ENCODE data around the gene AKR7A2. TPM values are rescaled to one million over a fixed set of nuclear protein-coding genes. Genes with fewer than 3 reads are reported as not detected.
"Not testable (repeated sequence)": the region's sequence is repeated elsewhere in the genome, so short reads cannot be mapped to it uniquely, and the experiment has no call there.

The AKR7A2 gene
- total RNA-seq, 1 donor from 2014 or later, result 40.8 TPM

- no peak for DNase-seq (ENCODE audit: low spot score)
Measured at GRCh38 chr1:19307794-19308508, 4.0 kb downstream of the AKR7A2 start.

GRCh38 chr1:19306941-19307340, 5.0 kb downstream of the AKR7A2 start:
- DNase-seq (ENCODE audit: low spot score), result no peak

GRCh38 chr1:19305880-19306279, 6.1 kb downstream of the AKR7A2 start:
- no peak for DNase-seq (ENCODE audit: low spot score)

GRCh38 chr1:19304081-19304480, 7.9 kb downstream of the AKR7A2 start:
- DNase-seq (ENCODE audit: low spot score), result not testable (repeated sequence)

- no peak for DNase-seq (ENCODE audit: low spot score)
Measured at GRCh38 chr1:19300211-19300610, 11.7 kb downstream of the AKR7A2 start.

GRCh38 chr1:19294638-19295037, 17.3 kb downstream of the AKR7A2 start:
- DNase-seq (ENCODE audit: low spot score), result no peak

GRCh38 chr1:19289244-19289643, 22.7 kb downstream of the AKR7A2 start:
- DNase-seq (ENCODE audit: low spot score), result no peak

GRCh38 chr1:19288324-19289241, 23.4 kb downstream of the AKR7A2 start, which contains the start of gene AKR7A3:
Gene AKR7A3 (minus strand): TSS chr1:19288770. CDS start chr1:19288709, 61 bp downstream.
- not testable (repeated sequence) for DNase-seq (ENCODE audit: low spot score)

GRCh38 chr1:19287436-19288185, 24.3 kb downstream of the AKR7A2 start:
- no peak for DNase-seq (ENCODE audit: low spot score)

- not testable (repeated sequence) for DNase-seq (ENCODE audit: low spot score)
Measured at GRCh38 chr1:19285807-19286206, 26.1 kb downstream of the AKR7A2 start.

- not testable (repeated sequence) for DNase-seq (ENCODE audit: low spot score)
Measured at GRCh38 chr1:19285366-19285765, 26.6 kb downstream of the AKR7A2 start.

- no peak for DNase-seq (ENCODE audit: low spot score)
Measured at GRCh38 chr1:19284881-19285280, 27.1 kb downstream of the AKR7A2 start.

- DNase-seq (ENCODE audit: low spot score), result no peak
Measured at GRCh38 chr1:19283891-19284290, 28.1 kb downstream of the AKR7A2 start.

- no peak for DNase-seq (ENCODE audit: low spot score)
Measured at GRCh38 chr1:19274636-19275035, 37.3 kb downstream of the AKR7A2 start.

GRCh38 chr1:19273844-19274531, 38.0 kb downstream of the AKR7A2 start:
- DNase-seq (ENCODE audit: low spot score), result not testable (repeated sequence)

- no peak for DNase-seq (ENCODE audit: low spot score)
Measured at GRCh38 chr1:19273106-19273843, 38.7 kb downstream of the AKR7A2 start.

GRCh38 chr1:19272064-19272463, 39.9 kb downstream of the AKR7A2 start:
- DNase-seq (ENCODE audit: low spot score), result no peak

GRCh38 chr1:19270343-19270730, 41.6 kb downstream of the AKR7A2 start:
- not testable (repeated sequence) for DNase-seq (ENCODE audit: low spot score)

- DNase-seq (ENCODE audit: low spot score), result not testable (repeated sequence)
Measured at GRCh38 chr1:19269427-19270342, 42.3 kb downstream of the AKR7A2 start.

GRCh38 chr1:19268445-19268844, 43.5 kb downstream of the AKR7A2 start:
- no peak for DNase-seq (ENCODE audit: low spot score)

Measured in ureter (tissue), 1 donor.